Activated B cell treated with CpG ODN at 0.5 μM for 24 hours (primary cell): ENCODE data around the gene SF3B2. TPM values are rescaled to one million over a fixed set of nuclear protein-coding genes. Genes with fewer than 3 reads are reported as not detected.

Experiments
- ATAC-seq: fragments of 200-7000 bp; cut with Tn5 transposase; one replicate; pipeline ENCODE4 v1.10.0; 2021; ENCODE audit warnings: low read depth, mild to moderate bottlenecking, moderate library complexity
- CTCF ChIA-PET: fragments of 350-600 bp; sonication (Branson Sonifier 250); formaldehyde crosslinking; loops from one replicate; lab custom pipeline; 2021; ENCODE audit warnings: antibody characterized with exemption; lab: Charles Lee
- POLR2A ChIA-PET: fragments of 350-600 bp; sonication (Branson Sonifier 250); formaldehyde crosslinking; loops from one replicate; lab custom pipeline; 2021; ENCODE audit warnings: antibody characterized with exemption; lab: Charles Lee
- DNase-seq: peaks from one replicate; pipeline ENCODE4 v3.0.0; 2022
- H3K27ac Mint-ChIP-seq: one replicate; pipeline ENCODE4 v1.8.0; 2020; ENCODE audit warnings: mixed read lengths
- H3K27me3 Mint-ChIP-seq: one replicate; pipeline ENCODE4 v1.8.0; 2021; ENCODE audit warnings: mixed read lengths
- H3K36me3 Mint-ChIP-seq: one replicate; pipeline ENCODE4 v1.8.0; 2021; ENCODE audit warnings: low read depth, mixed read lengths
- H3K4me1 Mint-ChIP-seq: one replicate; pipeline ENCODE4 v1.8.0; 2021; ENCODE audit warnings: mixed read lengths
- H3K4me3 Mint-ChIP-seq: one replicate; pipeline ENCODE4 v1.8.0; 2020; ENCODE audit warnings: mild to moderate bottlenecking, mixed read lengths
- H3K9me3 Mint-ChIP-seq: one replicate; pipeline ENCODE4 v1.8.0; 2020; ENCODE audit warnings: mixed read lengths
- intact Hi-C: fragments of 100-400 bp; cut with micrococcal nuclease; formaldehyde crosslinking; loops from one replicate; pipeline ENCODE4 v1.15.1; 2024
- total RNA-seq: library from RNA; stranded (reverse); gene quantifications from 2 replicates; pipeline ENCODE4 v1.2.3, GENCODE V29; 2022
- TF ChIP-seq, protein P1 (sequence below): fragments of 200-600 bp; IDR thresholded peaks from one replicate; pipeline ENCODE4 v1.8.0; 2022; ENCODE audit warnings: antibody characterized with exemption, mild to moderate bottlenecking

The SF3B2 gene
- total RNA-seq, 1 donor from 2014 or later, result 219 TPM

DNA sequence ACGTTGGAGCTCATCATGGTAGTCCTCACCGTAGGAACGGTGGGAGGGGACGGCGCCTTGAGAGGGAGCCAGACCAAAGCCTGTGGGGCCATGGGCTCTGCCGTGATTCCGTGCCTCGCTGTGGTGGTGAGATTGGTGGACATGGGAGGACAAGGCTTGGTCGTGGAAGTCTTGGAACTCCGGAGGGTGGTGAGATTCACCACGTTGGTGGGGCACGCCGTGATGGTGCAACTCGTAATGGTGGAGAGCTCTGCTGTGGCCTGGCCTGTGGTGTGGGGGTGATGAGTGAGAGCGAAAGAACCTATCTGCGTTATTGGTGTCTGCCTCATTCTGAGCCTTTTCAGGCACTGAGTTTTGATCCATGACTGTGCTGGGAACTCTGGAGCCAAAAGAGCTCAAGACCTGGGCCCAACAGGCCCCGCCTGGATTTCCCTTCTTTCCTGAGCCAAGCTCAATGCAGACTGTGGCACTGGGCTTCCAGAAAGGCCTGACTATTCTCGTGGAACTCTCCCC lies 26.1 kb upstream of the SF3B2 start, which contains the start of gene CATSPER1:
CATSPER1 (minus strand) TSS at position 463 of the 513 bp plus-strand sequence; CDS start at position 363, 100 bp downstream.
- DNase-seq, result no peak
- Mint-ChIP-seq H3K4me1 (peaks cover 4% of the 10 kb centered on the region), H3K27me3 (peaks cover 8% of the 10 kb centered on the region), H3K36me3 (no peaks in the 10 kb centered on the region), H3K27ac (no peak within 1 kb of the TSS), H3K9me3 (no peaks in the 10 kb centered on the region), H3K4me3 (no peak within 1 kb of the TSS)
- TF ChIP-seq, protein P1, sequence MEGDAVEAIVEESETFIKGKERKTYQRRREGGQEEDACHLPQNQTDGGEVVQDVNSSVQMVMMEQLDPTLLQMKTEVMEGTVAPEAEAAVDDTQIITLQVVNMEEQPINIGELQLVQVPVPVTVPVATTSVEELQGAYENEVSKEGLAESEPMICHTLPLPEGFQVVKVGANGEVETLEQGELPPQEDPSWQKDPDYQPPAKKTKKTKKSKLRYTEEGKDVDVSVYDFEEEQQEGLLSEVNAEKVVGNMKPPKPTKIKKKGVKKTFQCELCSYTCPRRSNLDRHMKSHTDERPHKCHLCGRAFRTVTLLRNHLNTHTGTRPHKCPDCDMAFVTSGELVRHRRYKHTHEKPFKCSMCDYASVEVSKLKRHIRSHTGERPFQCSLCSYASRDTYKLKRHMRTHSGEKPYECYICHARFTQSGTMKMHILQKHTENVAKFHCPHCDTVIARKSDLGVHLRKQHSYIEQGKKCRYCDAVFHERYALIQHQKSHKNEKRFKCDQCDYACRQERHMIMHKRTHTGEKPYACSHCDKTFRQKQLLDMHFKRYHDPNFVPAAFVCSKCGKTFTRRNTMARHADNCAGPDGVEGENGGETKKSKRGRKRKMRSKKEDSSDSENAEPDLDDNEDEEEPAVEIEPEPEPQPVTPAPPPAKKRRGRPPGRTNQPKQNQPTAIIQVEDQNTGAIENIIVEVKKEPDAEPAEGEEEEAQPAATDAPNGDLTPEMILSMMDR, result no peak
- POLR2A ChIA-PET, result no interaction called here
- CTCF ChIA-PET, result no interaction called here
- no peak for ATAC-seq
- intact Hi-C loops, result no loop called here

DNA sequence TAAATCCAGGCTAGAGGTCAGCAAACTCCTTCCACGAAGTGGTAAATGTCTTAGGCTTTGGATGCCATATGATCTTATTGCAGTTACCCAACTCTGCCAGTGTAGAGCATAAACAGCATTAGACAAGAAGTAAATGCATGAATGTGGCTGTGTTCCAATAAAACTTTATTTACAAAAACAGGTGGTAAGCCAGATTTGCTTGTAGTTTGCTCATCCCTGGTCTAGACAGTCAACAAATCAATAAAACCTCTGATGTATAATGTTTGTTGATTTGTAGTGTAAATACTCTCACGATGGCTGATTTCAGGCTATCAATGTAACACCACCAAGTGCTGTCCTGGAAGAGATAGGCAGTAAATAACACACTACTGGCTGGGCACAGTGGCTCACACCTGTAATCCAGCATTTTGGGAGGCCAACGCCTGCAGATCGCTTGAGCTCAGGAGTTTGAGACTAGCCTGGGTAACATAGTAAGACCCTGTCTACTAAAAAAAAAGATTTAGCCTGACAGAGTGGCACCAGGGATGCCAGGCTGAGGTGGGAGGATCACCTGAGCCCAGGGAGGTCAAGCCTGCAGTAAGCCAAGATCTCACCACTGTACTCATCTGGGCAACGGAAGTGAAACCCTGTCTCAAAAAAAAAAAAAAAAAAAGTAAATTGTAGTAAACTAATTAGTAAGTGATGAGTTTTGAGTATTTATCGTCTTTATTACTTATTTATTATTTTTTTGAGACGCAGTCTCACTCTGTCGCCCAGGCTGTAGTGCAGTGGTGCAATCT lies 19.0 kb upstream of the SF3B2 start:
- H3K27ac Mint-ChIP-seq, result no peak overlapping the region
- POLR2A ChIA-PET, result interaction anchor here (0.7 kb wide), 1 partner anchor 82 kb away, joined by 3 read pairs; no protein-coding TSS in a partner anchor
- ATAC-seq (no peak), DNase-seq (no peak)
- CTCF ChIA-PET, result interaction anchor here (0.6 kb wide), 1 partner anchor 12 kb away, joined by 4 read pairs; no protein-coding TSS in a partner anchor
- H3K4me1 Mint-ChIP-seq, result no peaks in the 10 kb centered on the region
- H3K9me3 Mint-ChIP-seq, result no peaks in the 10 kb centered on the region
- H3K36me3 Mint-ChIP-seq, result no peaks in the 10 kb centered on the region
- intact Hi-C loops, result no loop called here
- TF ChIP-seq, protein P1, result no peak
- peaks cover 10% of the 10 kb centered on the region for H3K27me3 Mint-ChIP-seq
- H3K4me3 Mint-ChIP-seq, result no peak overlapping the region

- Mint-ChIP-seq H3K4me1 (no peaks in the 10 kb centered on the region), H3K9me3 (no peaks in the 10 kb centered on the region), H3K27ac (no peak overlapping the region), H3K27me3 (peaks cover 10% of the 10 kb centered on the region), H3K36me3 (no peaks in the 10 kb centered on the region), H3K4me3 (no peak overlapping the region)
- ChIA-PET CTCF (no interaction called here), POLR2A (interaction anchor here (0.7 kb wide), 1 partner anchor 157 kb away, joined by 7 read pairs; no protein-coding TSS in a partner anchor)
- intact Hi-C loops, result no loop called here
- no peak for ATAC-seq
- no peak for DNase-seq
- TF ChIP-seq, protein P1, result no peak
Observed at GRCh38 chr11:66035653-66036333, 16.4 kb upstream of the SF3B2 start.

- H3K9me3 Mint-ChIP-seq, result no peaks in the 10 kb centered on the region
- intact Hi-C loops, result no loop called here
- peaks cover 10% of the 10 kb centered on the region for H3K27me3 Mint-ChIP-seq
- no peak overlapping the region for H3K4me3 Mint-ChIP-seq
- ATAC-seq (no peak), DNase-seq (no peak)
- POLR2A ChIA-PET, result interaction anchor here (0.7 kb wide), 1 partner anchor 158 kb away, joined by 7 read pairs; no protein-coding TSS in a partner anchor
- H3K4me1 Mint-ChIP-seq, result no peaks in the 10 kb centered on the region
- CTCF ChIA-PET, result no interaction called here
- H3K27ac Mint-ChIP-seq, result no peak overlapping the region
- no peaks in the 10 kb centered on the region for H3K36me3 Mint-ChIP-seq
- TF ChIP-seq, protein P1, result no peak
Observed at GRCh38 chr11:66036334-66036710, 15.8 kb upstream of the SF3B2 start.

GRCh38 chr11:66037327-66037726 lies 14.8 kb upstream of the SF3B2 start:
- Mint-ChIP-seq H3K4me3 (no peak overlapping the region), H3K4me1 (no peaks in the 10 kb centered on the region), H3K9me3 (no peaks in the 10 kb centered on the region), H3K36me3 (no peaks in the 10 kb centered on the region), H3K27me3 (peaks cover 10% of the 10 kb centered on the region), H3K27ac (no peak overlapping the region)
- ChIA-PET POLR2A (no interaction called here), CTCF (no interaction called here)
- no peak for ATAC-seq
- TF ChIP-seq, protein P1, result no peak
- DNase-seq, result no peak
- intact Hi-C loops, result no loop called here
